DMS79 (cell line): ENCODE measurements around the gene BRIX1.
A peak's percentile ranks its signal among the peaks of the same experiment; 100 is the strongest.

ENCODE experiments used
- DNase-seq: peaks from one replicate; lab custom pipeline; 2025; lab: John Stamatoyannopoulos, UW

Gene BRIX1

GRCh38 chr5:34915139-34915855, at the start of gene BRIX1, which contains the start of gene RAD1:
Gene BRIX1, plus strand, starts transcription at chr5:34915711. Its CDS starts 28 bp downstream, at chr5:34915739.
Gene RAD1, minus strand, starts transcription at chr5:34915504. Its CDS starts 612 bp downstream, at chr5:34914892.
- DNase-seq: peak; percentile 85

- DNase-seq: no peak
Observed at GRCh38 chr5:34866989-34867471, 48.5 kb upstream of the BRIX1 start.

GRCh38 chr5:34867660-34868059, 47.9 kb upstream of the BRIX1 start:
- DNase-seq: no peak

GRCh38 chr5:34868791-34869190, 46.7 kb upstream of the BRIX1 start:
- no peak for DNase-seq

- DNase-seq: no peak
Observed at GRCh38 chr5:34869256-34869655, 46.3 kb upstream of the BRIX1 start.

- DNase-seq: no peak
Observed at GRCh38 chr5:34870382-34870781, 45.1 kb upstream of the BRIX1 start.

GRCh38 chr5:34876275-34876674, 39.2 kb upstream of the BRIX1 start:
- DNase-seq: no peak

GRCh38 chr5:34881246-34881645, 34.3 kb upstream of the BRIX1 start:
- no peak for DNase-seq

GRCh38 chr5:34886392-34887119, 29.0 kb upstream of the BRIX1 start:
- peak; percentile 26 for DNase-seq

- no peak for DNase-seq
Observed at GRCh38 chr5:34889394-34889793, 26.1 kb upstream of the BRIX1 start.

- DNase-seq: no peak
Observed at GRCh38 chr5:34891981-34892380, 23.5 kb upstream of the BRIX1 start.

- no peak for DNase-seq
Observed at GRCh38 chr5:34892414-34892813, 23.1 kb upstream of the BRIX1 start.

GRCh38 chr5:34894716-34895115, 20.8 kb upstream of the BRIX1 start:
- DNase-seq: no peak

- DNase-seq: no peak
Observed at GRCh38 chr5:34895641-34896419, 19.7 kb upstream of the BRIX1 start.

GRCh38 chr5:34897646-34898045, 17.9 kb upstream of the BRIX1 start:
- DNase-seq: no peak

- peak; percentile 3 for DNase-seq
Observed at GRCh38 chr5:34898258-34898895, 17.1 kb upstream of the BRIX1 start.

- no peak for DNase-seq
Observed at GRCh38 chr5:34899066-34899465, 16.4 kb upstream of the BRIX1 start.

GRCh38 chr5:34900652-34901051, 14.9 kb upstream of the BRIX1 start:
- peak; percentile 92 for DNase-seq

- DNase-seq: no peak
Observed at GRCh38 chr5:34903260-34903659, 12.3 kb upstream of the BRIX1 start.

- no peak for DNase-seq
Observed at GRCh38 chr5:34905564-34905963, 9.9 kb upstream of the BRIX1 start.

- no peak for DNase-seq
Observed at GRCh38 chr5:34913072-34913471, 2.4 kb upstream of the BRIX1 start.

- DNase-seq: no peak
Observed at GRCh38 chr5:34914671-34915138, 806 bp upstream of the BRIX1 start.
